Measurements from ENCODE around the gene MSH6.
A peak's percentile ranks its signal among the peaks of the same experiment; 100 is the strongest.

Gene MSH6

GRCh38 chr2:47783486-47784351 lies 774 bp downstream of the MSH6 start:
- DNase-seq, result peak in 42 of 51 donors; percentile 18 to 80 (median 54)

- peak in 3 of 51 donors; percentile 11 to 18 (median 15) for DNase-seq
Observed at GRCh38 chr2:47784352-47784851, 1.5 kb downstream of the MSH6 start.

- DNase-seq, result peak in 2 of 51 donors; percentile 5 to 16
Observed at GRCh38 chr2:47785986-47786385, 3.0 kb downstream of the MSH6 start.

GRCh38 chr2:47796090-47796697 lies 13.2 kb downstream of the MSH6 start:
- no peak for DNase-seq

- peak in 1 of 51 donors; percentile 10 for DNase-seq
Observed at GRCh38 chr2:47798631-47799030, 15.7 kb downstream of the MSH6 start.

GRCh38 chr2:47799031-47799609 lies 16.2 kb downstream of the MSH6 start:
- no peak for DNase-seq

- no peak for DNase-seq
Observed at GRCh38 chr2:47801118-47801517, 18.2 kb downstream of the MSH6 start.

GRCh38 chr2:47803363-47803762 lies 20.4 kb downstream of the MSH6 start:
- no peak for DNase-seq

- DNase-seq, result no peak
Observed at GRCh38 chr2:47803770-47804169, 20.8 kb downstream of the MSH6 start.

- DNase-seq, result no peak
Observed at GRCh38 chr2:47805850-47806249, 22.9 kb downstream of the MSH6 start.

- no peak for DNase-seq
Observed at GRCh38 chr2:47808614-47809013, 25.7 kb downstream of the MSH6 start.

GRCh38 chr2:47809903-47810302 lies 27.0 kb downstream of the MSH6 start:
- no peak for DNase-seq

GRCh38 chr2:47810850-47811249 lies 27.9 kb downstream of the MSH6 start:
- no peak for DNase-seq

- DNase-seq, result no peak
Observed at GRCh38 chr2:47811668-47812067, 28.7 kb downstream of the MSH6 start.

GRCh38 chr2:47815764-47816163 lies 32.8 kb downstream of the MSH6 start:
- no peak for DNase-seq

- no peak for DNase-seq
Observed at GRCh38 chr2:47818777-47819176, 35.8 kb downstream of the MSH6 start.

- DNase-seq, result no peak
Observed at GRCh38 chr2:47819834-47820233, 36.9 kb downstream of the MSH6 start.

- DNase-seq, result no peak
Observed at GRCh38 chr2:47822518-47822917, 39.6 kb downstream of the MSH6 start.

- no peak for DNase-seq
Observed at GRCh38 chr2:47833516-47833968, 50.6 kb downstream of the MSH6 start.

GRCh38 chr2:47838249-47838648 lies 55.3 kb downstream of the MSH6 start:
- no peak for DNase-seq

GRCh38 chr2:47838686-47839085 lies 55.7 kb downstream of the MSH6 start:
- no peak for DNase-seq

GRCh38 chr2:47842846-47843245 lies 59.9 kb downstream of the MSH6 start:
- no peak for DNase-seq

Measured in hypothalamus (tissue), 51 donors.